Lower lobe of right lung (tissue), 2 donors: Measurements from ENCODE around the gene LRFN2. TPM values are rescaled to one million over a fixed set of nuclear protein-coding genes. Genes with fewer than 3 reads are reported as not detected.

Source experiments
- ATAC-seq, 2 donors: fragments of 200-7000 bp; cut with Tn5 transposase; one replicate each; pipeline ENCODE4 v1.9.1; 2020 to 2022; ENCODE audit warnings: mild to moderate bottlenecking in 2 of 2, moderate library complexity in 2 of 2
- DNase-seq: peaks from one replicate; pipeline ENCODE4 v3.0.0-alpha.2; 2020
- H3K27ac ChIP-seq: fragments of 200-600 bp; one replicate; pipeline ENCODE4 v1.8.0; 2022
- H3K27me3 ChIP-seq: fragments of 200-600 bp; one replicate; pipeline ENCODE4 v1.8.0; 2022; ENCODE audit warnings: low read depth
- H3K36me3 ChIP-seq: fragments of 200-600 bp; one replicate; pipeline ENCODE4 v1.8.0; 2022; ENCODE audit warnings: mild to moderate bottlenecking
- H3K4me1 ChIP-seq: fragments of 200-600 bp; one replicate; pipeline ENCODE4 v1.8.0; 2022
- H3K4me3 ChIP-seq: fragments of 200-600 bp; one replicate; pipeline ENCODE4 v1.8.0; 2022; ENCODE audit warnings: mild to moderate bottlenecking
- H3K9me3 ChIP-seq: fragments of 200-600 bp; one replicate; pipeline ENCODE4 v1.8.0; 2022
- intact Hi-C: fragments of 100-400 bp; cut with DNase I; formaldehyde crosslinking; loops from one replicate; pipeline ENCODE4 v1.11.0; 2022
- total RNA-seq: library from RNA; stranded (reverse); fragmentation: NEBNext Ultra II Directional; extraction: Animal tissue kit (Norgen Biotek cat#: 25700); gene quantifications from one replicate; pipeline ENCODE4 v1.2.1, GENCODE V29; 2021
- TF ChIP-seq, protein P1 (sequence below): fragments of 200-600 bp; IDR thresholded peaks from one replicate; pipeline ENCODE4 v1.8.0; 2022; ENCODE audit warnings: antibody characterized with exemption, mild to moderate bottlenecking
- donor health status: DM: no; HTN: yes; CAD: no; lungs with severe emphysema.

Gene LRFN2
- total RNA-seq, 1 donor from 2014 or later = not detected

DNA sequence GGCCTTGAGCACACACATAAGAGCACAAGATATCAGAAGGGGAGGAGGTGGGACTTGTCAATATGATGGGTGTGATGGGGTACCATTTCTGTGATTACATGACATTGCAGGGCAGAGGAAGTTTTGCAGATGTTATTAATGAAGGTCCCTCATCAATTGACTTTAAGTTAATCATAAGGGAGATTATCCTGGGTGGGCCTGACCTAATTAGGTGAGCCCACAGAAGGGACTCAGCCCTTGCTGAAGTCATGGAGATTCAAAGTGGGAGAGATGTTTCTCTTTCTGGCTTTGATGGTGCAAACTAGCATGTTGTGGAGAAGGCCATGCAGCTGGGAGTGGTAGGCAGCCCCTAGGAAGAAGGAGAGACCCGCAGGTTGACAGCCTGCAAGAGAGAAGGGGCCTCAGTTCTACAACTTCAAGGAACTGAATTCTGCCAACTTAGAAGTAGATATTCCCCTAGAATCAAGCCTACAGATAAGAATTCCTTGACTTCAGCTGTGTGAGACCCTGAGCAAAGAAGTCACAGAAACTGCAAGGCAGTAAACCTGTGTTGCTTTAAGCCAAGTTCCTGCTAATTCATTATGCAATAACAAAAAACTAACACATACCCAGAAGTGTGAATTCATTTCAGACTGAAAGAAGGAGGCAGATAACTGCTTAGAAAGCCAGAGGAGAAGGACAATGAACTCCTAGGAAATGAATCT is 131.3 kb downstream of the LRFN2 start:
- TF ChIP-seq, protein P1, sequence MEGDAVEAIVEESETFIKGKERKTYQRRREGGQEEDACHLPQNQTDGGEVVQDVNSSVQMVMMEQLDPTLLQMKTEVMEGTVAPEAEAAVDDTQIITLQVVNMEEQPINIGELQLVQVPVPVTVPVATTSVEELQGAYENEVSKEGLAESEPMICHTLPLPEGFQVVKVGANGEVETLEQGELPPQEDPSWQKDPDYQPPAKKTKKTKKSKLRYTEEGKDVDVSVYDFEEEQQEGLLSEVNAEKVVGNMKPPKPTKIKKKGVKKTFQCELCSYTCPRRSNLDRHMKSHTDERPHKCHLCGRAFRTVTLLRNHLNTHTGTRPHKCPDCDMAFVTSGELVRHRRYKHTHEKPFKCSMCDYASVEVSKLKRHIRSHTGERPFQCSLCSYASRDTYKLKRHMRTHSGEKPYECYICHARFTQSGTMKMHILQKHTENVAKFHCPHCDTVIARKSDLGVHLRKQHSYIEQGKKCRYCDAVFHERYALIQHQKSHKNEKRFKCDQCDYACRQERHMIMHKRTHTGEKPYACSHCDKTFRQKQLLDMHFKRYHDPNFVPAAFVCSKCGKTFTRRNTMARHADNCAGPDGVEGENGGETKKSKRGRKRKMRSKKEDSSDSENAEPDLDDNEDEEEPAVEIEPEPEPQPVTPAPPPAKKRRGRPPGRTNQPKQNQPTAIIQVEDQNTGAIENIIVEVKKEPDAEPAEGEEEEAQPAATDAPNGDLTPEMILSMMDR = no peak
- Histone ChIP-seq H3K27ac (no peak overlapping the region), H3K9me3 (no peaks in the 10 kb centered on the region), H3K36me3 (no peaks in the 10 kb centered on the region), H3K4me3 (no peak overlapping the region), H3K27me3 (no peaks in the 10 kb centered on the region), H3K4me1 (no peaks in the 10 kb centered on the region)
- intact Hi-C loops = no loop called here
- ATAC-seq (no peak), DNase-seq (no peak)

DNA sequence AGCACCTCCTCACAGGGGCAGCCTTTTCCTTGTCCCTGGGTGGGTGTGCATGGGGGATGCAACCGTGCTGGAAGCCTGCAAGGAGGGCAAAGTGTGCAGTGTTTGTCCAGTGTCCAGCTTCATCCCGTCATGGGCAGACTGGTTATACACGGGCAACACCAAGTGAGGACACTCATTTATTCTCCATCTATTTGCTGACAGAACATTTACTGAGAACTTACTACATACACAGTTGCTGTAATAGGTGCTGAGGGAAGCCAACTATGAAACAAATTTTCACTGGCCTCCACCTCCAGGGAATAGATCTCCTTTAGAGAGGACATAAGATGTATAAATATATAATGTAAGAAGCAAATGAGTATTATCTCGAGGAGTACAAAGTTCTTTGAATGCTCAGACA is 136.7 kb downstream of the LRFN2 start:
- no peaks in the 10 kb centered on the region for H3K4me1 ChIP-seq
- no peak for ATAC-seq
- no peak overlapping the region for H3K27ac ChIP-seq
- DNase-seq = no peak
- H3K27me3 ChIP-seq = no peaks in the 10 kb centered on the region
- intact Hi-C loops = no loop called here
- TF ChIP-seq, protein P1 = no peak
- H3K4me3 ChIP-seq = no peak overlapping the region
- no peaks in the 10 kb centered on the region for H3K36me3 ChIP-seq
- no peaks in the 10 kb centered on the region for H3K9me3 ChIP-seq

DNA sequence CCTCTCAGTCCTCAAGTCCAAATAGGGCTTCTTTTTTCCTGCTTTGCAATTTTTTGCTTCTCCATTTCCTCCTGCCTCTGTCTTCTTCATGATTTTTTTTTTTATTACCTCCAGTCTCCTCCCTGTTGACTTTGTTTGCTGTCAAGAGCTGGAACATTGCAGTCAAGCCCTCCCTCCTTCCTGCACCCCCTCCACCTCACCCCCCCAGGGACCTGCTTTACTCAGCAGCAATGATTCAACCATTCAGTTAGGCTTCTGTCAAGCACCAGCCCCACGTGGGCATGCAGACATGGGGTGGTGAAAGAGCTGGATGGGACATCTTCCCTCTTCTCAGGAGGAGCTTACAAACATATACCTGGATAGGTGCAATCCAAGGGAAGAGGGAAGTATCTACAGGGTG is 142.4 kb downstream of the LRFN2 start:
- TF ChIP-seq, protein P1 = no peak
- Histone ChIP-seq H3K27me3 (peaks cover 3% of the 10 kb centered on the region), H3K9me3 (no peaks in the 10 kb centered on the region), H3K4me1 (no peaks in the 10 kb centered on the region), H3K4me3 (no peak overlapping the region), H3K36me3 (no peaks in the 10 kb centered on the region), H3K27ac (no peak overlapping the region)
- DNase-seq = no peak
- ATAC-seq = no peak
- intact Hi-C loops = no loop called here

DNA sequence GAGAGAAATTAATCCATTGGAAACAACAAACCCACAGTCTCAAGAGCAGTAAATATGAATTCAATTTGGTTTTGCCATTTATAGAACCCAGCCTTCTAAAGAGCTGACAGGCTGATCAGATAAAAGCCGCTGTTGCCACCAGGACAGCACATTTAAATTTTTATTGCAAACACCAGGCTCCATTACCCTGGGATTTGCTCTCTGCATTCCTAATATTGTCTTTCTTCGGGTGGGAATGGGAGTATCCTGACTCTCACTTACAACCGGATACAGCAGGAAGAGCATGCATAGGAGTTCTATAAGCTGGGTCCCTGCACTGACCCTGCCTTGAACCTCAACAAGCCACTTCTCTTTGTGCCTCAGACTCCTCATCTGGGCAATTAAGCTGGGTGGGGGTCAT is 142.9 kb downstream of the LRFN2 start:
- intact Hi-C loops = no loop called here
- Histone ChIP-seq H3K4me1 (no peaks in the 10 kb centered on the region), H3K27ac (no peak overlapping the region), H3K9me3 (no peaks in the 10 kb centered on the region), H3K36me3 (no peaks in the 10 kb centered on the region), H3K27me3 (peaks cover 3% of the 10 kb centered on the region), H3K4me3 (no peak overlapping the region)
- no peak for ATAC-seq
- TF ChIP-seq, protein P1 = no peak
- DNase-seq = no peak

DNA sequence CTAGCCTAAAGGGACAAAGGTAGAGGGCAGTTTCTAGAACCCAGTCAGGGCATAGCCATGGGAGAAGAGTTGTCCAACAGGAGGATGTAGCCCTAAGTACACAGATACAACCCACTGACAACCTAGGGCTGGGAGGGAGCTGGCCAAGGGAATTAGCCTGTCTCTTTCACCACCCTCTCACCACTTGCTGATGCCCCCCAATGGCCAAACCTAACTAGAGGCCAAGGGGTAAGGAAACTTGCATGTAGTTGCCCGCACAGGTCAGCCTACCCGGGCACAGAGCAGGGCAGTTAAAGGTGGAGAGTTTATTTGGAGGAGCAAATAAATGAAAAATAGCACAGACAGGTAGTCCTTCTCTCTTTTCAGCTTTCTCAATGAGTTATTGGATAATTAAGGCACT is 143.3 kb downstream of the LRFN2 start:
- intact Hi-C loops = no loop called here
- ATAC-seq (no peak), DNase-seq (no peak)
- Histone ChIP-seq H3K27ac (no peak overlapping the region), H3K4me3 (no peak overlapping the region), H3K4me1 (no peaks in the 10 kb centered on the region), H3K27me3 (peaks cover 3% of the 10 kb centered on the region), H3K9me3 (no peaks in the 10 kb centered on the region), H3K36me3 (no peaks in the 10 kb centered on the region)
- TF ChIP-seq, protein P1 = no peak
